HuH-7.5 (cell line): Measurements from ENCODE around the gene C19orf73.
"Not testable (repeated sequence)": the region's sequence is repeated elsewhere in the genome, so short reads cannot be mapped to it uniquely, and the experiment has no call there.

ENCODE experiments used
- DNase-seq: peaks from one replicate; pipeline ENCODE4 v3.0.0; 2011; ENCODE audit warnings: low spot score

C19orf73 gene

GRCh38 chr19:49101160-49101559 lies 17.8 kb downstream of the C19orf73 start:
- DNase-seq = no peak

DNA sequence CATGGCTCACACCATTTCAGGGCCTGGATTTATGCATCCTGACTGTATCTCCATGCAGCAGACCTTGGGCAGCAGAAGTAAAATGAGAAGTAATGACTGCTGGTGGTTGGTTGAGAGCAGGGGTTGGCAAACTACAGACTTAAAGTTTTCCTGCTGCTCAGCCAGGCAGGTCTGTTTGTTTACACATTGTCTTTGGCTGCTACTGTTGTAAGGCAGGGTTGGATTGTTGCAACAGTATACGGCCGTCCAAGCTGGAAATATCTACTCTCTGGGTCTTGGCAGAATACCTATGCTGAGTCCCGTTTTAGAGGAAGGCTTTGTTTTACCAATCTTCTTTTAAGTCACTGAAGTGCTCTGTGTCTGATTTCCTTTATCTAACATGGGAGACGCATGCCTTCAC lies 20.1 kb downstream of the C19orf73 start:
- no peak for DNase-seq

DNA sequence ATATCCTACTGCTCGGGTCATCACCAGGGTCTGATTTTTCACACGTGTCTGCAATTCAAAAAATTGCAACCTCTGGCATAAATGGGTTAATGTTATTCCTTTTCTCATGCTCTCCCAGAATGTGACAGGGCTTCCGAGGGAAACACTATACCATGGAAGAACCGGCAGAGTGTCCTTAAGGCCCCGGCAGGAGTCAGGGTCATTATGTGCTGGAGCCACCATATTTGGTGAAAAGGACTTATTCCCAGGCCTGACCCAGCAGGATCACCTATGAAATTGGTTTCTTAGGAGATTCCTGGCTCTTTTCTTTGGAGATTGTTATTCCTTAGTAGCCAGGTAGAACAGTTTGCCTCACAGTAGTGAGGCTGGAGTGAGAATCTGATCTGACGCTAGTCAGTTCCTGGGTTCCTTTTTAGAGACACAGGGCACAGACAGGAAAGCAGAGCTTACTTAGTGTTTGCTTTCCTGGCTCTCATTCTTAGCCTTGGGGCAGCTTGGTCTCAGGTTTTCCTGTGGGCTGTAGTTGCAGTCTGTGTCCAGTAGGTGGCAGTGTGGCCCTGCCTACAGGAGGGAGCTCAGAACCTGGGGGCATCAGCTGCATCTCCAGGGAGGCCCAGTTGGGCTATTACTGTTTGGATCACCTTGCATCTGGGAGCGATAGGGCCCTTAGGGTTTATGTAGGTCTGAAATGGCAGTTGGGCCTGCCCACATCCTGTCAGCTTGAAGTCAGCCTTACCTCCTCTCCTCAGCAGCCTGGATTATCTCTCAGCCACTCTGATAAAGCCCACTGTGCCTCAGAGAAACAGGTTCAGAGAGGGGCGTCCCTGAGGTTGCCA lies 21.3 kb downstream of the C19orf73 start:
- peak; percentile 79 for DNase-seq

- DNase-seq = no peak
Measured at GRCh38 chr19:49094505-49095482, 24.1 kb downstream of the C19orf73 start.

DNA sequence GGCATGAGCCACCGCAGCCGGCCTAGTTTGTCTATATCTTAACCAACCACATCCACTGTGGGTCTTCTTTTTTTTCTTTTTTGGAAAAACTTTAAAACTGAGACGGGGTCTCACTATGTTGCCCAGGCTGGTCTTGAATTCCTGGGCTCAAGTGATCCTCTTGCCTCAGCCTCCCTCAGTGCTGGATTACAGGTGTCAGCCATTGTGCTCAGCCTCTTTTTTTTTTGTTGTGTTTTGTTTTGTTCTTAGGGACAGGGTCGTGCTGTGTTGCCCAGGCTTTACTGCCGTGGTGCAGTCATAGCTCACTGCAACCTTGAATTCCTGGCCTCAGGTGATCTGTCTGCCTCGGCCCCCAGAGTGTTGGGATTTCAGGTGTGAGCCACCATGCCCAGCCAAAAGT lies 26.3 kb downstream of the C19orf73 start:
- DNase-seq = no peak

GRCh38 chr19:49091391-49092038 lies 27.4 kb downstream of the C19orf73 start:
- no peak for DNase-seq

DNA sequence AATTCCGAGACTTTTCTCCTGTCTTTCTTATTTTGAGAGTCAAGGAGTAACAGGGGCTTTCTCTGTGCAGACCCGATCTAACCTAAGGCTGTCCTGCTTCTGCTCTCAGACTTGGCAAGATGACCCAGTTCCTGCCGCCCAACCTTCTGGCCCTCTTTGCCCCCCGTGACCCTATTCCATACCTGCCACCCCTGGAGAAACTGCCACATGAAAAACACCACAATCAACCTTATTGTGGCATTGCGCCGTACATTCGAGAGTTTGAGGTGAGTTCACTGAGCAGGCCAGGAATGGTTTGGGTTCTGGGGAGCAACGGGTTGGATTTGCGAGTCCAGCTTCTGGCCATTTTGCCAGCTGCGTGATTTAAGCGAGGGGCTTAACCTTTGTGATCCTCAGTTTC lies 32.6 kb downstream of the C19orf73 start:
- DNase-seq = no peak

- DNase-seq = no peak
Measured at GRCh38 chr19:49085868-49086232, 33.1 kb downstream of the C19orf73 start.

DNA sequence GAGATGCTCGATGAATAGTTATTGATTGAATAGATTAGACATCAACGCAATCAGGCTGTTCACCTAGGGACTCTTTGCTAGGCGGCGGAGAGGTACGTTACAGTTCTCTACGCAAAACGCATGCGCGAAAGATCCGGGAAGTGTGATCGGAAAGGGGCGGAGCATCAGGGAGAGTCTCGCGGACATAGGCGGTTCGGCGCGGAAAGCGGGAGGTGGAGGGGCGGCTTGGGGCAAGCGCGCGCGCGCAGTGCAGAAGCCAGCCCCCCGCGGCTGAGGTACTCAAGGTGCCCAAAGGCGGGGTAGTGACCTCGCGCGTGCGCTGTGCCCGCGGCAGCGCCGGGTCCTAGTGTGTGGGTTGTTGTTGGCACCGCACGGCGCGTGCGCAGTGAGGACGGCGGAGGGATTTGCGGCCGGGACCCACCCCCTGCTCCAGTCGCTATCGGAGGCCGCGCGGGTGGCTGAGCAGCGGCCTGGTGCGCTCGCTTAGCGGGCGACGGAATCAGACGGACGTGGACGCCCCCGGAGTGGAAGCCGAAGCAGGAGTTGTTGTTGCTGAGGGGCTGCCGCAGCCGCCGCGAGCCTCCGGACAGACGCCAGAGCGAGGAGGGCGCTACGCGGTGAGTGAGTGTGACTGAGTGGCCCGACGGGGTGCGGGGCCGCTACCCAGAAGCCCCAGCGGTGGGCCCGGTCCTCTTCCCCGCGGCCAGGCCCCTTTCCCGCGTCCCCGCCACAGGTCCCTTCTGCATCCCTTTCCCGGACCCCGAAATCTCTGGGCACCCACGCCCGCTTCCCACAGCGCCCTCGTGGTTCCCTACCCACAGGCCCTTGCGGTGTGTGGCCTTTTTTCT lies 33.7 kb downstream of the C19orf73 start, which contains the start of gene SNRNP70:
Gene SNRNP70 (plus strand): TSS at position 432 of the 848 bp plus-strand sequence. CDS start 964 bp downstream, outside the sequence.
- DNase-seq = peak; percentile 99

- DNase-seq = no peak
Measured at GRCh38 chr19:49084206-49085019, 34.5 kb downstream of the C19orf73 start.

DNA sequence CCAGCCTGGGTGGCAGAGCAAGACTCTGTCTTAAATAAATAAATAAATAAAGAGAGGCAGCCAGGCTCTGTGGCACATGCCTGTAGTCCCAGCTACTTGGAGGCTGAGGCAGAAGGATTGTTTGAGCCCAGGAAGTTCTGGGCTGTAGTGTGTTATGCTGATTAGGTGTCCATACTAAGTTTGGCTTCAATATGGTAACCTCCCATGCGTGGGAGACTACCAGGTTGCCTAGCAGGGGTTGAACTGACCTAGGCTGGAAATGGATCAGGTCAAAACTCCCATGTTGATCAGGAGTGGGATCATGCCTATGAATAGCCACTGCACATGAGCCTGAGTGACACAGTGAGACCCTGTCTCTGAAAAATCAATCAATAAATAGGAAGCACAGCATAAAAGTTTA lies 37.7 kb downstream of the C19orf73 start:
- DNase-seq = no peak

GRCh38 chr19:49080392-49080791 lies 38.6 kb downstream of the C19orf73 start:
- no peak for DNase-seq

DNA sequence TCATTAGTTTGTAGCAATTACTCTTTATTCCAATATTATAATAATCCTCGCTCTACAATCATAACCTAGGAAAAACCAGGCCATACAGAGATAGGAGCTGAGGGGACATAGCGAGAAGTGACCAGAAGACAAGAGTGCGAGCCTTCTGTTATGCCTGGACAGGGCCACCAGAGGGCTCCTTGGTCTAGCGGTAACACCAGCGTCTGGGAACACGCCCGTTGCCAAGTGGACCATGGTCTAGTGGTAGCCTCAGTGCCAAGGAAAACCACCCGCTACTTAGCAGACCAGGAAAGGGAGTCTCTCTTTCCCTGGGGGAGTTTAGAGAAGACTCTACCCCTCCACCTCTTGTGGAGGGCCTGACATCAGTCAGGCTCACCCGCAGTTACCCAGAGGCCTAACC lies 44.1 kb downstream of the C19orf73 start:
- DNase-seq = not testable (repeated sequence)

DNA sequence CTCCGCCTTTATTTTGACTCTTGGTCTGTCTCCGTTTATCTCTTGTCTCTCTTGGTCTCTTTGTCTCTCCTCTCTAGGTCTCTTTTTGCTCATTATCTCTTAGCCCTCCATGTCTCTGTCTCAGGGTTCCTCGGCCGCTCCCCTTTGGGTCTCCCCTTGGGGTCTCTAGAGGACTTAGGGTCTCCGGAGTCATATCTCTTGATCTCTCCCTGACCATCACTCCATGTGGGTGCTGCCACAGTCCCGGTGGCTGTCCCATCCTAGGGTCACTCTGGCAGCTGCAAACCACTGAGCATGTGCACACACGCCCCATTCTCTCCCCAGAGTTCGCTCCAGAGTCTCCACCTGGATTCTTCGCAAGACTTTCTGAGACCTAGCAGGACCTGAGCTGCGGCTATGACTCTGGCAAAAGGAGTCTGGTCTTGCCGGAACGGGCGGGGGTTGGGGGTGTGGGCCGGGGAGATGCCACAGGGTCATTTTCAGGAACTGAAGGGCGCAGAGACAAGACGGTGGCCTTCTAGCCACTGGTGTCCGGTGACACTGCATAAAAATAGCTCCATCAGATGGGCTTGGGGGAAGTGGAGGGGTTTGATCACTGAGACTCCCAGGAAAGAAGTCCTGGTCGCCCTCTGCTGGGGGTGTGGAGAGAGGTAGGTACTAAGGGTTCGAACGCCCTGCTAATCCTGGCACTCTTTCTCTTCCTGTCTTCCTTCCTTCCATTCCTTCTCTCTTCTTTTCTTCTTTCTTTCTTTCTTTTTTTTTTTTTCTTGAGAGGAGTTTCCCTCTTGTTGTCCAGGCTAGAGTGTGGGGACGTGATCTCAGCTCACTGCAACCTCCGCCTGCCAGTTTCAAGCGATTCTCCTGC lies 45.2 kb downstream of the C19orf73 start:
- DNase-seq = peak; percentile 81

GRCh38 chr19:49071860-49072547 lies 46.9 kb downstream of the C19orf73 start:
- no peak for DNase-seq

DNA sequence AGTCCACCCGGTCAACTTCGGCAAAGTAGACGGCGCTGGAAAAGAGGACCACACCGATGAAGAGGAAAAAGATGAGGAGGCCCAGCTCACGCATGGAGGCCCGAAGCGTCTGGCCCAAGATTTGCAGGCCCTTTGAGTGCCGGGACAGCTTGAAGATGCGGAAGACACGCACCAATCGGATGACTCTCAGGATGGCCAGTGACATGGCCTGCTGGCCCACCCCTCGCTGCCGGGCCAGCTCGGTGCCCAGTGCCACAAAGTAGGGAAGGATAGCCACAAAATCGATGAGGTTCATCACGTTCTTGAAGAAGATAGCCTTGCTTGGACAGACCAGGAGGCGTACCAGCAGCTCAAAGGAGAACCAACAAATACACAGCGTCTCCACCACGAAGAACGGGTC lies 48.5 kb downstream of the C19orf73 start:
- no peak for DNase-seq

DNA sequence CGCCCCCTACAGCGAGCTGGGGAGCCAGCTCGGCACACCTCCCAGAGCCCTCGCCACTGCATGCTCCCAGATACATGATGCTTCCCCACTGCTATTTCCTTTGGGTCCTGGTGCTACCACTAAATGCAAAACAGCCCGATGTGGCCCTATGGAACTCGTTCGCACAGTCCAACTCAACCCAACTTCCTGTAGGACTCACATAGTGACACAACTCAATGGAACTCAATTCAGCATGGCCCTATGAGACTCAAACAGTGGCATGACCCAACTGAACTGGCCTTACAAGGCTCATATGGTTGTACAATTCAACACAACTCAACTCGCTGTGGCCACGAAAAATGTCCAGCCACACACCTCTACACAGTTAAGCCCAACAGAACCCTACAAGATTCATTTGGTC lies 49.9 kb downstream of the C19orf73 start:
- DNase-seq = no peak
